H9 (cell line): Measurements from ENCODE around the gene RBM8A. TPM values are rescaled to one million over a fixed set of nuclear protein-coding genes. Genes with fewer than 3 reads are reported as not detected.

Source experiments
- DNase-seq: peaks from one replicate; pipeline ENCODE4 v3.0.0-alpha.2; 2017
- H2AFZ ChIP-seq: one replicate; pipeline ENCODE4 v1.6.1; 2013; ENCODE audit warnings: mild to moderate bottlenecking, low read length, control low read depth, moderate library complexity
- H2AK5ac ChIP-seq: 2 replicates; pipeline ENCODE4 v1.6.1; 2013; ENCODE audit warnings: low read length, control low read depth, mixed read lengths; ENCODE audit not compliant: insufficient read length
- H2BK120ac ChIP-seq: one replicate; pipeline ENCODE4 v1.6.1; 2013; ENCODE audit warnings: low read depth, mild to moderate bottlenecking, low read length, control low read depth, inconsistent platforms; ENCODE audit not compliant: poor library complexity, severe bottlenecking
- H2BK12ac ChIP-seq: 2 replicates; pipeline ENCODE4 v1.6.1; 2013; ENCODE audit warnings: low read length, control low read depth, mixed read lengths, low read depth; ENCODE audit not compliant: insufficient read length
- H2BK15ac ChIP-seq: 2 replicates; pipeline ENCODE4 v1.6.1; 2013; ENCODE audit warnings: low read depth, low read length, control low read depth
- H2BK20ac ChIP-seq: one replicate; pipeline ENCODE4 v1.6.1; 2013; ENCODE audit warnings: low read depth, mild to moderate bottlenecking, low read length, control low read depth, inconsistent platforms; ENCODE audit not compliant: poor library complexity, severe bottlenecking
- H2BK5ac ChIP-seq: 2 replicates; pipeline ENCODE4 v1.6.1; 2013; ENCODE audit warnings: low read length, control low read depth, mixed read lengths; ENCODE audit not compliant: insufficient read length
- H3K14ac ChIP-seq: 2 replicates; pipeline ENCODE4 v1.6.1; 2013; ENCODE audit warnings: low read length, control low read depth; ENCODE audit not compliant: insufficient read depth
- H3K18ac ChIP-seq: 2 replicates; pipeline ENCODE4 v1.6.1; 2013; ENCODE audit warnings: low read depth, mild to moderate bottlenecking, mixed read lengths, low read length, control low read depth; ENCODE audit not compliant: insufficient read length
- H3K23ac ChIP-seq: 2 replicates; pipeline ENCODE4 v1.6.1; 2013; ENCODE audit warnings: low read length, control low read depth, mixed read lengths, low read depth; ENCODE audit not compliant: insufficient read length
- H3K23me2 ChIP-seq: 2 replicates; pipeline ENCODE4 v1.6.1; 2013; ENCODE audit warnings: low read depth, mild to moderate bottlenecking, mixed read lengths, low read length, control low read depth; ENCODE audit not compliant: insufficient read length, poor library complexity, severe bottlenecking
- H3K27ac ChIP-seq: 2 replicates; pipeline ENCODE4 v1.5.1; 2013; ENCODE audit warnings: low read length, control low read depth, mixed read lengths, low read depth; ENCODE audit not compliant: insufficient read length
- H3K27me3 ChIP-seq: 2 replicates; pipeline ENCODE4 v1.6.1; 2013; ENCODE audit warnings: low read length, control low read depth, inconsistent platforms; ENCODE audit not compliant: insufficient read depth
- H3K4ac ChIP-seq: 2 replicates; pipeline ENCODE4 v1.6.1; 2013; ENCODE audit warnings: low read depth, mild to moderate bottlenecking, control low read depth, inconsistent platforms, low read length, moderate library complexity
- H3K4me1 ChIP-seq: 2 replicates; pipeline ENCODE4 v1.6.1; 2013; ENCODE audit warnings: low read length, control low read depth, inconsistent platforms; ENCODE audit not compliant: insufficient read depth
- H3K4me2 ChIP-seq: 2 replicates; pipeline ENCODE4 v1.6.1; 2013; ENCODE audit warnings: low read length, control low read depth, mixed read lengths; ENCODE audit not compliant: insufficient read length, insufficient read depth
- H3K56ac ChIP-seq: 2 replicates; pipeline ENCODE4 v1.6.1; 2013; ENCODE audit warnings: low read depth, mild to moderate bottlenecking, mixed read lengths, low read length, control low read depth; ENCODE audit not compliant: insufficient read length
- H3K79me1 ChIP-seq: 2 replicates; pipeline ENCODE4 v1.6.1; 2013; ENCODE audit warnings: low read depth, mild to moderate bottlenecking, moderate library complexity, low read length, control low read depth, inconsistent platforms; ENCODE audit not compliant: insufficient read depth, poor library complexity, severe bottlenecking
- H3K79me2 ChIP-seq: 2 replicates; pipeline ENCODE4 v1.6.1; 2013; ENCODE audit warnings: low read length, control low read depth, inconsistent platforms; ENCODE audit not compliant: insufficient read depth
- H3K9ac ChIP-seq: 2 replicates; pipeline ENCODE4 v1.6.1; 2013; ENCODE audit warnings: low read length, control low read depth, mixed read lengths; ENCODE audit not compliant: insufficient read length; ENCODE audit errors: extremely low read depth
- H3K9me3 ChIP-seq: one replicate; pipeline ENCODE4 v1.6.1; 2013; ENCODE audit warnings: low read depth, low read length, inconsistent platforms; ENCODE audit not compliant: control insufficient read depth
- H3T11ph ChIP-seq: one replicate; pipeline ENCODE4 v1.6.1; 2013; ENCODE audit warnings: mild to moderate bottlenecking, low read length, control low read depth, inconsistent platforms
- H4K20me1 ChIP-seq: one replicate; pipeline ENCODE4 v1.6.1; 2013; ENCODE audit not compliant: control insufficient read depth, insufficient read length, insufficient read depth
- H4K5ac ChIP-seq: 2 replicates; pipeline ENCODE4 v1.6.1; 2013; ENCODE audit warnings: low read depth, mild to moderate bottlenecking, mixed read lengths, low read length, control low read depth; ENCODE audit not compliant: insufficient read length
- H4K8ac ChIP-seq: replicated peaks from 2 replicates; pipeline ENCODE4 v1.6.1; 2013; ENCODE audit warnings: low read length, control low read depth, mixed read lengths, low read depth; ENCODE audit not compliant: insufficient read length
- H4K91ac ChIP-seq: 2 replicates; pipeline ENCODE4 v1.6.1; 2013; ENCODE audit warnings: low read depth, mild to moderate bottlenecking, moderate library complexity, mixed read lengths, low read length, control low read depth; ENCODE audit not compliant: insufficient read length
- H3K27ac Mint-ChIP-seq, 3 experiments: 2 replicates in 2 of 3; 3 replicates in 1 of 3; pipeline ENCODE4 v1.8.0; 2020 to 2021; ENCODE audit warnings: mixed read lengths in 3 of 3, mild to moderate bottlenecking in 1 of 3, moderate library complexity in 1 of 3
- H3K27me3 Mint-ChIP-seq: 2 replicates; pipeline ENCODE4 v1.8.0; 2021; ENCODE audit warnings: low read depth, mild to moderate bottlenecking, moderate library complexity, mixed read lengths
- H3K36me3 Mint-ChIP-seq, 3 experiments: 2 replicates in 2 of 3; 3 replicates in 1 of 3; pipeline ENCODE4 v1.8.0; 2020 to 2021; ENCODE audit warnings: low read depth in 3 of 3, mixed read lengths in 3 of 3; ENCODE audit not compliant: insufficient read depth in 1 of 3
- H3K4me1 Mint-ChIP-seq, 2 experiments: 2 replicates each; pipeline ENCODE4 v1.8.0; 2020; ENCODE audit warnings: mixed read lengths in 2 of 2
- H3K4me3 Mint-ChIP-seq, 2 experiments: 2 replicates in 1 of 2; 3 replicates in 1 of 2; pipeline ENCODE4 v1.8.0; 2020 to 2021; ENCODE audit warnings: mild to moderate bottlenecking in 2 of 2, mixed read lengths in 2 of 2, moderate library complexity in 1 of 2
- H3K9me3 Mint-ChIP-seq, 2 experiments: 2 replicates in 1 of 2; 3 replicates in 1 of 2; pipeline ENCODE4 v1.8.0; 2020; ENCODE audit warnings: mild to moderate bottlenecking in 2 of 2, mixed read lengths in 2 of 2, moderate library complexity in 1 of 2
- CTCF ChIP-seq: fragments of 200-600 bp; sonication (generic); conservative IDR thresholded peaks from 3 replicates; pipeline ENCODE4 v1.8.0; 2021; ENCODE audit warnings: antibody characterized with exemption, mild to moderate bottlenecking
- WGBS: extraction: QIAGEN DNeasy Blood & Tissue Kit; methylation state at CpG from one replicate; pipeline ENCODE4 v1.1.7; 2013; ENCODE audit warnings: missing lambda C conversion rate, low lambda C conversion rate, mixed read lengths; ENCODE audit not compliant: insufficient read length; ENCODE audit errors: extremely low coverage; 5-methylcytosine and 5-hydroxymethylcytosine counted together
- total RNA-seq: library from RNA; stranded (reverse); gene quantifications from 2 replicates; pipeline ENCODE4 v1.2.1, GENCODE V29; 2021

RBM8A gene
- total RNA-seq, 1 experiment from 2014 or later: 298 TPM

DNA sequence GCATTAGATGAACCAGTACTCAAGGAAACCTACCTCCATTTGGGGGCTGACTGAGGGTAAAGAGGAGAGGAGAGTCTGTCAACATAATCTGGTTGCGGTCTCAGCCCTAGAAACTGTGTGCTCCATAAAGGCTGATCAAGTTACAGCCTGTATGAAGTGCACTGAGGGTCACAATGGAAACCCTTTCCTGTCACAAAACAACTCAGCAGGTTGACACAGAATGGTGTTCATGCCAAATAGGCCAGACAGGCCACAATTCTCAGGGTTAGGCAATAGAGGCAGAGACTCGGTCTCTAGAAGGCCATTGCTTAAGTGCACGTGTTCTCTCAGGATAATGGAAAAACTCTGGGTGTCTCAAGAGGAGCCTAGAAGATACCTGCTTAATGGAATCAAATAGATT lies 37.6 kb downstream of the RBM8A start:
- WGBS: no CpG with 5 or more reads among the region's 3 CpGs
- H2AFZ ChIP-seq: no peak overlapping the region
- H3K27ac Mint-ChIP-seq: no peak overlapping the region
- no peak for DNase-seq
- peaks cover 7% of the 10 kb centered on the region; the same call in 1 of the 2 replicates for H3K27me3 ChIP-seq
- no peak overlapping the region for H2BK12ac ChIP-seq
- H2BK15ac ChIP-seq: no peak overlapping the region
- H3K18ac ChIP-seq: no peak overlapping the region
- H3K56ac ChIP-seq: no peak overlapping the region
- H4K8ac ChIP-seq: no peak overlapping the region
- H3K23ac ChIP-seq: no peak overlapping the region
- H3K9ac ChIP-seq: no peak overlapping the region
- no peak overlapping the region for H4K91ac ChIP-seq
- no peak for TF ChIP-seq CTCF
- H2BK120ac ChIP-seq: no peak overlapping the region
- H3K9me3 ChIP-seq: no peaks in the 10 kb centered on the region
- no peak overlapping the region for H3K4ac ChIP-seq
- peaks cover 30 to 31% of the 10 kb centered on the region in 2 experiments for H3K4me1 Mint-ChIP-seq
- no peaks in the 10 kb centered on the region for H3K79me1 ChIP-seq
- no peak overlapping the region for H3T11ph ChIP-seq
- no peak overlapping the region for H3K14ac ChIP-seq
- H3K79me2 ChIP-seq: no peaks in the 10 kb centered on the region
- no peaks in the 10 kb centered on the region for H3K9me3 Mint-ChIP-seq
- H3K4me1 ChIP-seq: no peaks in the 10 kb centered on the region
- peaks cover 12% of the 10 kb centered on the region for H3K27me3 Mint-ChIP-seq
- H2AK5ac ChIP-seq: no peak overlapping the region
- no peak overlapping the region for H3K27ac ChIP-seq
- no peak overlapping the region for H2BK20ac ChIP-seq
- H2BK5ac ChIP-seq: no peak overlapping the region
- no peak overlapping the region for H4K5ac ChIP-seq
- H3K23me2 ChIP-seq: peaks cover 10% of the 10 kb centered on the region
- no peaks in the 10 kb centered on the region for H4K20me1 ChIP-seq
- H3K36me3 Mint-ChIP-seq: no peaks in the 10 kb centered on the region
- H3K4me2 ChIP-seq: no peak overlapping the region
- no peak overlapping the region for H3K4me3 Mint-ChIP-seq
